HT-29 (cell line): Measurements from ENCODE around the gene PRPF40A. TPM values are rescaled to one million over a fixed set of nuclear protein-coding genes. Genes with fewer than 3 reads are reported as not detected.
A peak's percentile ranks its signal among the peaks of the same experiment; 100 is the strongest.

ENCODE experiments used
- DNase-seq: peaks from one replicate; pipeline ENCODE4 v3.0.0-alpha.2; 2015; ENCODE audit warnings: low spot score
- total RNA-seq: library from RNA; depleted of rRNA; stranded (reverse); fragments of >200 nt; shearing (Covaris generic); gene quantifications from 2 replicates; pipeline ENCODE4 v1.2.3, GENCODE V29; 2014

PRPF40A gene
- total RNA-seq, 1 experiment from 2014 or later = 114 TPM

DNA sequence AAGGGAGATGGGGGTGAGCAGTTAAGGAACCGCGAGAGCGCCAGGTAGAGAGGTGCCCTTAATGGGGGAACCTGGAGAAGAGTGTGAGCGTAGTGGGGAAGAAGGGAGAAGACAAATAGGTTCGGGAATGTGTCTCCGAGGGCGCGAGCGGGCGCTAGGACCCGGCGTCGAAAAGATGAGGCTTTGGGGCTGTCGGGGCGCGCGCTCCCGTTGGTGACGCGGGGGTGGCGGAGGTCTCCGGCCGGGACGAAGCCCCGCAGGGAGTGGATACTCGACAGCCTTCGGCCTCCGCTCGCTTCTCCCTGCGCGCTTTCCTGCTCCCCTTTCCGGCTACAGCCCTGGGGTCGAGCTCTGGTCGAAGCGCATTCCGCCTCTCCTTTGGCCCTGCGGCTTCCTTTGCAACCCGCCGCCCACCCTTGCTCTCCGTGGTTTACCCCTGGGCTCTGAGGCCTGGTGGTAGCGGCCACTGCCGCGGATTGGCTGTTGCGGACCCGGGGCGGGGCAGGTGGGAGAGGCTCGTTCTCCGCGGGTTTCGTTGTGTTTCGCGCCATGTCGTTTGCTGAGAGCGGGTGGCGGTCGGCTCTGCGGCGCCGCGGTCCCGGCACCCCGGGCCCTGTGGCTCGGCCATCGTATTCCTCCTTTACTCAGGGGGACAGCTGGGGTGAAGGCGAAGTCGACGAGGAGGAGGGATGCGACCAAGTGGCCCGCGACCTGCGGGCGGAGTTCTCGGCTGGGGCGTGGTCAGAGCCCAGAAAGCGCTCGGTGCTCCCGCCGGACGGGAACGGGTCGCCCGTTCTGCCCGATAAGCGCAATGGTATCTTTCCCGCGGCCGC is 1.0 kb upstream of the PRPF40A start, which contains the start of gene ARL6IP6:
Gene ARL6IP6, plus strand, starts transcription at position 545 of the 833 bp plus-strand sequence. Its CDS starts 5 bp downstream, at position 550.
- DNase-seq = peak; percentile 94

DNA sequence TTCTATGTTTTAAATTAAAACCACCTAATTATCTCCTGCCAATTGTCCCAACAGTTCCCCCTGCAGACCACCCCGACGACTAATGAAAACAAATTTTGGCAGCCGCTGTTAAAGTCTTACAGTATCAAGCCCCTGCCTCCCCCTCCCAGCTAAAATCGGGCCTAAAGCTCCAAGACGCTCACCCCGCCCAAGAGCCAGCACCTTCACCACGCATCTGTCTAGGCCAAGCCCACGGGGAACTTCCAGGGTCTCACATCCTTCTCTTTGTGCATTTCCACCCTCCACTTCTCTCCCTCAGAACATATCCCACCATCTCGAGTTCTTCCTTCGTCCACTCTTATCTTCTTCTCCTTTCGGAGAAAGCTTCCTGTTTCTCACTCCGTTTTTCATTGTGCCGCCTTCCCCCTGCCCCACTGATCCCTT is 445 bp downstream of the PRPF40A start:
- DNase-seq = no peak

DNA sequence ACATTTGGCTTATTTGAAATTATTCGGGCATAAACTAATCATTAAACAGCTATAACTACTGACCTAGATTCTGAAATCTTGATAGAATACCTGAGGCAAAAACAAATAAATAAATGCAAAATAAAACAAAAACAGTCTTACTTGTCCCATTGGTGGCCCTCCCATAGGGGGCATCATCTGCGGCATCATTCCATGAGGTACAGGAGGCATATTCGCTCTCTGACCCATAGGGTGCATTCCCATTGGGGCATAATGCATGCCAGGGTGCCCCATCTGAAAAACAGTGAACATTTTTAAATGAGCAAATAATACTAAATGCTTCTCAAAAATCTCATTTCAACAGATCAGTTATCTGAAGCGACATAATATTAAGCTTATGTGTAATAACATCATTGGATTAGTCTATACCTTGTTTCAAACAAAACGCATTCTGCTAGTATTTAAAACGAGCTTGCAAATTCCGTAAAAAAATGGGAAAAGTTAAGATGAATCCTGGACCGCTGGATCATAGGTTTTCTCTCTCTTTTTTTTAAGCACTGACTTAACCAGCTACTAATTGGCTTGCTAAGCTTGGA is 1.3 kb downstream of the PRPF40A start:
- DNase-seq = peak; percentile 63

DNA sequence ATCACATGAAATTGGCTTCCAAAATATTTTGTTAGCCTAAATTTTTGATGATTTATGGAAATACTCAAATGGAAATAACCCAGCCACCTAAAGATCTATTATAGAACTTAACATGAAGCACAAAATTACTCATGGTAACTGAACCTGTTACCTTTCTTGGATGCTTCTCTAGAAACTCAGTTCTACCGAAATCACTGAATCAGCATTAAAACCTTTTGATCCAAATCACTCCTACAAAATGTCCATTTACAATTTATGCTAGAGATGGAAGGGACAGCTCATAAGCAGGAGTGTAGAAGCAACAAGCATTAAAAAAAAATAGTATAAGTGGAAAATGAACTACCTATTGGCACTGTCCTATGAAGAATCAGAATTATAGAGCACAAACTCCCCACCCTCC is 2.1 kb downstream of the PRPF40A start:
- no peak for DNase-seq

DNA sequence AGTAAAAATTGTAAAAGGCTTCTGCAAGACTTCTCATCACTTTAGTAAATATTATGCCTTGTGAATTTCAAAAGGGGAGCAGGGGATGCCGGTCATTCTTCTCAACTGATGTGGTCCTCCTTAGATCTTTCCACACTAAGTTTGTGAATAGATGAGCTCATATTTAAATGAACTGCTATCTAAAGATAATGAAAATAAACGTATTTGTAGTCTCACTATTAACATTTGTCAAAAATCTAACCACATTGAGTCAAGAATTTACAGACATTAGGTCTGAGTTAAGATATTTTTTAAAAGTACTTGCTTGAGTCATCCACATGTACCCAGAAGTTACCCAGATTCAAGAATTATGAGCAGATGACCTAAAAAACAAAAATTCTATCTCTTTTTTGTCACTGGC is 6.5 kb downstream of the PRPF40A start:
- no peak for DNase-seq

DNA sequence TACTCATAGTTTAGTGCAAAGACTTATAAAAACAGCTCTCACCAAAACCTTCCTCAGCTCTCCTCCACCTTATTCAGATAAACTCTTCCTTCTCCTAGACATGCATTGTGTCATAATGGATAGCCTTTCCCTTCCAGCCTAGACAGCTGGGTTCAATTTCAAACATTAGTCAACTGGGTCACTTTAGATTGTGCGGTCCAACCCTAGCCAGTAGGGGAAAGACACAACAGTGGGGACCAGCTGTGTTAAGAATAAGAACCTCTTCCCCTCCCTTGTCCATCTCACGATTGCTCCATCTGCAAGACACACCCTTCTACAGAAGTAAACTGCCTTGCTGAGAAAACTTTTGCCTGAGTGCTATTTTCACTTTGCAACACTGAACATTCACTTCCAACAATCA is 8.5 kb downstream of the PRPF40A start:
- no peak for DNase-seq

DNA sequence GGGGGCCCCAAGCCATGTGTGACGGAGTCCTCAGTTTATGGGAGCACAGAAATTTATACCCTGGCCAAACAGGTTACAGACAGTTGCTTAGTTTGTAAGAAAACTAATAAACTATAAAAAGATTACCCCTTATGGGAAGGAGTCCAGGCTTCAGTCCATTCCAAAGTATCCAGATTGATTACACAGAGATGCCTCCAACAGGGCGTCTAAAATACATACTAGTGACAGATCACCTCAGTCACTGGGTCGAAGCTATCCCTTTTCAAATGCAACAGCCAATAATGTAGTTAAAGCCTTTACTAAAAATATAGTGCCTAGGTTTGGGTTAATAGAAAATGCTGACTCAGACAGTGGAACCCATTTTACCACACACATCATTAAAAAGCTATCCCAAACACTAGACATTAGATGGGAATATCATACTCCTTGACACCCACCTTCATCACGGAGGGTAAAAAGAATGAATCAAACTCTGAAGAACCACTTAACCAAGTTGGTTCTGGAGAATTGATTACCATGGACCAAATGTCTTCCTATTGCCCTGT is 10.7 kb downstream of the PRPF40A start:
- DNase-seq = no peak

DNA sequence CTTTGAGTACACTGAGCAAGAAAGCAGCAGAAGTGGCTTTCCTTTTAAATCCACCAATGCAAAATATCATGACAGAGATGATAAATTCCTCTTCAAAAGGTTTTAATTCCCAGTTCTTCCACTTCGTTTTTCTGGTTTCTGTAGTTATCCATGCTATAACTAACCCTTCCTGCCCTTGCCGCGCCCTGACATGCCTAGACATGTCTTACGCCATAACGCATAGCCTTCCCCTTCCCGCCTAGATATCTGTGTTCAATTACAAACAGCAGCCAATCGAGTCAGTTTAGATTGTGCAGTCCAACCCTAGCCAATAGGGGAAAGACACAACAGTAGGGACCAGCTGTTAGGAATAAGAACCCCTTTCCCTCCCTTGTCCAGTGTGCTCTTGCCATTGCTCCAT is 16.1 kb downstream of the PRPF40A start:
- no peak for DNase-seq

DNA sequence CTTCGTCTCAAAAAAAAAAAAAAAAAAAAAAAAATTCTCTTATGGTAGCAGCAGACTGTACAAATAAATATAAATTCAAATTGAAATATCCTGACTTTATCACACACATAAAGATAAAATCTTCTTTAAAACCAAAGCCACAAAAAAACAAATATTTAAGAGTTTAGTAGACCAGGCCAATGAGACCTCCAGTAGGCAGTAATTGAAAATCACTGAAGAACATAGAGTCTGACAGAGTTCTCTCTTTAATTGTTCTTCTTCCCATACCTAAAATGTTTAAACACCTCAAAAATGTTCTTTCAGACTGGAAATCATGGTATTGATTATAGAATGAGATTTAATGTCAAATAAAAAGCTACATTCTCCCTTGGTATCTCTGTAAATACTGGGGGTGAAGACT is 20.8 kb downstream of the PRPF40A start:
- DNase-seq = no peak

DNA sequence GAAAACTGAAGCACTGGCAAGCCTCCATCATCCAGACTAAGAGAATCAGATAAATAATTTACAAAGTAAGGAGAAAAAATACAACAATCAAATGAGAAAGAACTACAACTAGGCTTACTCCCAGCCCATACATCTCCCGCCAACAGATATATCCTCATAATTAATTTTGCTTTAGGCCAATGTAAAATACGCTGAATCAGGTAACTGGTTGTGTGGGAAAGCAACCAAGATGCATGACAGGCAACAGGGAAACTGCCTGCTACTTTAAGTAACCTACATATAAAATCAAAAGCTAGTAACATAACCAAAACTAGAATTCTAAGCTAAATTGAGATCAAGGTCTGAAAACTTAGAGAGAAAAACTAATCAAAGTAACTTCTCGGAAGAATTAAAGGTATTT is 21.5 kb downstream of the PRPF40A start:
- no peak for DNase-seq

DNA sequence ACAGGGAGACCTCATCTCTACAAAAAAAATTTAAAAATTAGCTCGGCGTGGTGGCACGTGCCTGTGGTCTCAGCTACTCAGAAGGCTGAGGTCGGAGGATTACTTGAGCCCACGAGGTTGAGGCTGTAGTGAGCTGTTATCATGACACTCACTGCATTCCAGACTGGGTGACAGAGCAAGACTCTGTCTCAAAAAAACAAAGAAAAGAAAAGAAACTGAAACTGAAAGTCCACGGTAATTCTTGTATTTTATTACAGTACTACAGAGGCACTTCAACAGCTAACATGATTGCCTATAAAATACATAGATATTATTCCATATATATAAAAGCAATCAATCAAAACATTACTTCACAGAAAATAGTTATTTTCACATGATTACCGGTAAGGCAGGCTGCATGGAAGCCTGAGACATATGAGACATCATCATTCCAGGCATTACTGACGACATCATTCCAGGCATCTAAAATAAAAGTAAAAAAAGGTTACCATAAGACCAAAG is 23.1 kb downstream of the PRPF40A start:
- no peak for DNase-seq

DNA sequence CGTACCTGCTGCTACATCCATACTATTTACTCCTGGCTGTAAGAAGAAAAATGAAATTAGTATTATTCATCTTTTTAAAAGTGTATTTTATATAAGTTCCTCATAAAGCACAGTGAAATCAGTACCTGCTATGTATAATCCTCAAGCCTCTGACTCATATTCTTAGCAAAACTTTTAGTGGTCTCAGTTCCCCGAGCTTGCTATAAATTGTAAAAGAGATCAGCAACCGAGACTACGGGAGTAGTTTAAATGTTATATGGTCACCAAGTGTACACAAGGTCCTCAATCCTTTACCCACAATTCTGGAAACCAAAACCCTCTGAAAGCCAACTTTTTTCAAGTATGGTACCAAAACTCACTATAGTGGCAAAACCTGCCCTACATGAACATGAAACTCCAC is 24.2 kb downstream of the PRPF40A start:
- no peak for DNase-seq

DNA sequence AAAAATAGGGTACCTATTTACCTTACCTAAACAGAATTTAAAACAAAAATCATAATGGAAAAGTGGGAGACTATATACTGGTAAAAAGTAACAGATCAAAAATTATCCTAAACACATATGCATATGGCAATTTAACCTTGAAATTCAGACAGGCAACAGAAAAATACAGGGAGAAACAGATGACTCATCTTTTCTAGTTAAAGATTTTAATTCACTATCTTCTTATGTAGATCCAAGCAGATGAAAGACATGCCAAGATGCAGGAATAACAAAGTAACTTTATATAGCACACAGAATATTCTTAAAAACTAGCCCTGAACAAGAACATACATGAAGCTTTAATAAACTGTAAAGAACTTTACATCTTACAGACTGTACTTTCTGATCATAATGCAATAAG is 30.9 kb downstream of the PRPF40A start:
- DNase-seq = no peak

DNA sequence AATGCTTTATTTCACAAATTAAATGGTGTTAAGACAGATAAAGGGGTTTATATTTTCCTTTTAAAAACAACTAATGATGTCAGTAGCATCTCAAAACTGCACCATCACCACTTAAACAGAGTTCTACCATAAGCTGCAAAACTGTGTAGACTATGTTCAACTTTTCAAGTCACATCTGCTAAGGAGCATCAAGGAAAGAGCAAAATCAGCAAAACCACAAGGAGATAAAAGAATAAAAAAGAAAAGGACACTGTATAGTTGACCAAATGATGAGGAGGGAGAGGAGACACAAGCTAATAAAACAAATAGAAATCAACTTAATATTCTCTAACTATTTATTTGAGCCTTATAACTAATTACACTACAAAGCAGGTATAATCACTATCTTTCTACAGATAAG is 33.9 kb downstream of the PRPF40A start:
- no peak for DNase-seq

DNA sequence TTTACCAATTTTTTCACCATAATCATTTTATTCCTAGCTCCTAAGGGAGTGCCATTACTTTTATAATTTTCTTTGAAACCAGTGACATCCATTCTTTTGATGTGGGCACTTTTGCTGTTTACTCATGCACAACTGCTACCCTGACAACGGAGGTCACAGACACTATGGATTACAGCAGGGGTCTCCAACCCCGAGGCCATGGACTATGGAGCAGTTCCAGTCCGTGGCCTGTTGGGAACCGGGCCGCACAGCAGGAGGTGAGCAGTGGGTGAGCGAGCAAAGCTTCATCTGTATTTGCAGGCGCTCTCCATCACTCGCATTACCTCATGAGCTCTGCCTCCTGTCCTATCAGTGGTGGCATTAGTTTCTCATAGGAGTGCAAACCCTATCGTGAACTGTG is 34.6 kb downstream of the PRPF40A start:
- no peak for DNase-seq

DNA sequence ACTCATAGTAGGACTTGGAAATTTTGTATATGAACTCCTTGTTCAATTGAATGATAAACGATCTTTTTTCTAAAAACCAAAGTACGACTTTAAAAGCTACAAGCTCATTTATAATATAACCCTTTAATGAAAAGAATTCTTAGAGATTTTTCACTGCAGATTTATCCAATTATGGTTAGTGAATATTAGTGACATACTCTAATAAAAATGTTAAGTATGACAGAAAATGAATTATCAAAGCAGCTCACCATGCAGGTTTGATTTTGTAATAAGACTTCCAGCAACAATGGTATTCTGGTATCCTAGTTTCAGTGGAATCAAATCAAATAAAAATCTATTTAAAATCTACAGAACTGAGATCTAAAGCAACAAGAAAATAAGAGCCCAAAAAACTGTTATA is 38.5 kb downstream of the PRPF40A start:
- DNase-seq = no peak

DNA sequence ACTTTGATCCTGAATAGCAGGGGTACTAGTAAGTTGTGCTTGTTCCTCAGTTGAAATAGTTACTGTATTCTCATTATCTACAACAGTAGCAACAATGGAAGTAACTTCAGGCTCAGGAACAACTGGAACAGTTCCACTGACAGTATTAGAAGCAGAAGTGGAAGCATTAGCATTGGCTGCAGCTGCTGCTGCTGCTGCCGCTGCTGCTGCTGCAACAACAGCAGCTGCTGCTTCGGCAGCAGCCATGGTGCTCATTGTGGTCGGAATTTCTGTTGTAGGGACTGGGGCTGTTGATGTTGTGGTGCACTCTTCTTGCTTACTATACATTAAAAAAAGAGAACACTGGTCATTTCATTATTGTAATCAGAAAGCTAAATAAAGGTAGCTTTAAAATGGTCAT is 40.8 kb downstream of the PRPF40A start:
- DNase-seq = no peak

DNA sequence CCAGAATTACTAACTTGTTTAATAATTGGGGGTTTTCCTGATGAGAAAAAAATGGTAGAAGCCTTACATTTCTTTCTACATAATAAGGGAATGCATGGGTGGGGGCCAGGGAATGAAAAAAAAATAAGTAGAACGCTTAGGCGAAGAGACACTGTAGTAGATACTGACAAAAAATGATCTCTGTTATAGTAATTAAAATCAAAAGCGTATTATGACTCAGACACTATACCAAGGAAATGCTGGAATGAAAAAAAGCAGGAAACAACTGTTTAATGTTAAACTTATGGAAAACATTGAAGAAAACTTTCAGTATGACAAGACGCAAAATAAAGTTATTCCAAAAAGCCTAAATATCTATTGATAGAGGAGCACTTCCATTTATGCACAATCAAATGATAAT is 42.9 kb downstream of the PRPF40A start:
- DNase-seq = no peak

DNA sequence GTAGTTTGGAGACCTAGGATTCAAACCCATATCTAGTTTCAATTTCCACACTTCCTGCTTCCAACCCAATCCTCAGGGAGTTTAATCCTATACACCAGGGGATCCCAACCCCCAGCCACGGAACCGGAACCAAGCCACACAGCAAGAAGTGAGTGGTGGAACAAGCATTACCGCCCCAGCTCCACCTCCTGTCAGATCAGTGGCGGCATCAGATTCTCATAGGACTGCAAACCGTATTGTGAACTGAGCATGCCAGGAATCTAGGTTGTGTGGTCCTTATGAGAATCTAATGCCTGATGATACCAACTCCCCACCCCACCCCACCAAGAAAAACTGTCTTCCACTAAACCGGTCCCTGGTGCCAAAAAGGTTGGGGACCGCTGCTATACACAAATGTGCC is 52.5 kb downstream of the PRPF40A start:
- DNase-seq = no peak

DNA sequence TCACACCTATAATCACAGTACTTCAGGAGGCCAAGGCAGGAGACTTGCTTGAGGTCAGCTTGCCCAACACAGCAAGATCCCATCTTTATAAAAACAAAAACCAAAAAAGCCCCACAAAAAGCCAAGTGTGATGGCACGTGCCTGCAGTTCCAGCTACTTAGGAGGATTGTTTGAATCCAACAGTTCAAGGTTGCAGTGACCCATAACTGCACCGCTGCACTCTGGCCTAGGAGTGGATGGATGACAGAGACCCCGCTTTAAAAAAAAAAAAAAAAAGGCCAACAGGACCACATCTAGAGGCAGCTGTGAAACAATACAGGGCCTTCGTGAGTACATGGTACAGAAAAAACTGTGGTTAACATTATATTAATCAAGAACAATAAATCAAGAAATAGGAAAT is 56.2 kb downstream of the PRPF40A start:
- no peak for DNase-seq

DNA sequence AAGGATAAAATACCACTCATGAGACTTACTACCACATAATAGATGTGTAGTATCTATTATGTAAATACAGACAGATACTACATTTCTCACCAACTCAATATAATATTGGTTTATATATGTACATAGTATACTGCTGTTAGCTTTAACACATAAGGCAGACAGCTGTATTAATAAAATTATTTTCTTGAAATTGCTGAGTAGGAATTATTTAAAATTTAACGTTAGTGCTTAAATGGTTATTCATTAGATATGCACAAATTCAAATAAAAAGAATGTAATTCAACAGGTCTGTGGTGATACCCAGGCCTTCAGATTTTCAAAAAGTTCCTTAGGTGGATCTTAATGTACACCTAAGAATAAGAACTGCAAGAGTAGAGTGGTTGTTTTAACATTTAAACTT is 59.0 kb downstream of the PRPF40A start:
- no peak for DNase-seq

DNA sequence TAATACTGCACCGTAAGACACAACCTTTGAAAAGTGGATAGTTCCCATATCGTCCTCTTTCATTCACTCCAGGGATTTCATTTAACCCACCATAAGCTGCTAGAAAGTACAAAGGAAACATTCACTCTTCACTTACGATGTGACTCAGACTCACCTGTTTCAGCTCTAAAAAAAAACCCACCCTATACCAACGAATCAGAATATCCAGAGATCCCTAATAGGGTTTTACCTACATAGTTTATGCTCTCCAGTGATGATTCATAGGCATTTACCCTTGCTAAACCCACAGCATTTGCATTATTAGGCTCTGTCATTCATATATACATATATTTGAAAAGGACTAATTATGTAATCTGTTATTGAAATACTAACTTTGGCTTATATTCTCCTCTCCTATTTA is 60.2 kb downstream of the PRPF40A start:
- no peak for DNase-seq

DNA sequence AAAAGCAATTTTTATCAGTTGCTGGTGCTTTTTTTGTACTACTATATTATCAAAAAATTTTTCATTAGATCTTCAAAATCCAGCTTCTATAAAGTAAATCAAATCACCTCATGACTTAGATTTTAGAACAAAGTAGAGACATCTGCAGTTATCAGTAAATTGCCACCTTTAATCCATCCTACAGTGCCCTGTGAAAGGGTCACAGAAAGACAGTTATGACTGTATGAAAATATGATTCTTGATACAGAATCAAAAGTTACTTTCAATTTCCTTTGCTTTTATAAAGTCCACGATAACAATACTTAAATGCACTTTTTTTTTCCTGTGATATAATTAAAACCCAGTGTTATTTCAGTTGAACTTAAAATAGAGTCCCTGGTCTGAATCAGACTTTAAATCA is 61.4 kb downstream of the PRPF40A start:
- no peak for DNase-seq
